ENCODE data around the gene SOX18. TPM values are rescaled to one million over a fixed set of nuclear protein-coding genes. Genes with fewer than 3 reads are reported as not detected.

The SOX18 gene
- total and polyA plus RNA-seq, 2 of the 13 experiments (the other 11 are each of a cell fraction or from before 2014, with no cell fraction given): 1.6 to 1.9 TPM

GRCh38 chr20:64065062-64065973 is 15.9 kb upstream of the SOX18 start (continued):
- TF ChIP-seq ATF4 (CRISPR knock-in tag; IDR thresholded peaks at IDR 0.05): no peak
- TF ChIP-seq CHCHD3 (CRISPR knock-in tag; IDR thresholded peaks at IDR 0.05): no peak; the same call in 1 of the 2 replicates
- TF ChIP-seq DBP (CRISPR knock-in tag; IDR thresholded peaks at IDR 0.05; ENCODE audit: not compliant biosample characterization): no peak
- no peak for TF ChIP-seq TBX3 (IDR thresholded peaks at IDR 0.05; ENCODE audit: borderline replicate concordance)
- TF ChIP-seq ZNF335 (CRISPR knock-in tag; IDR thresholded peaks at IDR 0.05): 0 out of 2 replicates have a peak, but pooled peaks have one; percentile 55
- 0 out of 2 replicates have a peak, but pooled peaks have one; percentile 18 for TF ChIP-seq DR1 (CRISPR knock-in tag; IDR thresholded peaks at IDR 0.05)
- no peak for TF ChIP-seq ZNF713 (CRISPR knock-in tag; IDR thresholded peaks at IDR 0.05)
- TF ChIP-seq MBNL3 (CRISPR knock-in tag; conservative IDR thresholded peaks at IDR 0.05): no peak
- peak; percentile 60; the same call in 1 of the 2 replicates for TF ChIP-seq SNAPC2 (CRISPR knock-in tag; IDR thresholded peaks at IDR 0.05)
- TF ChIP-seq MNT (IDR thresholded peaks at IDR 0.05): peak; percentile 61
- TF ChIP-seq ZNF292 (CRISPR knock-in tag; IDR thresholded peaks at IDR 0.05; ENCODE audit: borderline replicate concordance, low read depth): no peak
- TF ChIP-seq ZNF281 (CRISPR knock-in tag; IDR thresholded peaks at IDR 0.05; ENCODE audit: borderline replicate concordance): no peak
- TF ChIP-seq ZNF512B (CRISPR knock-in tag; IDR thresholded peaks at IDR 0.05; ENCODE audit: borderline replicate concordance): no peak
- TF ChIP-seq ZFP36 (IDR thresholded peaks at IDR 0.05; ENCODE audit: borderline replicate concordance, low read depth, low read length, partially characterized antibody): no peak
- no peak for TF ChIP-seq GATAD1 (CRISPR knock-in tag; IDR thresholded peaks at IDR 0.05)
- TF ChIP-seq ZMAT3 (CRISPR knock-in tag; conservative IDR thresholded peaks at IDR 0.05): peak; percentile 15; the same call in 1 of the 2 replicates
- peak; percentile 33; the same call in 1 of the 2 replicates for TF ChIP-seq PHF8 (CRISPR knock-in tag; IDR thresholded peaks at IDR 0.05)
- no peak for TF ChIP-seq U2AF1 (optimal IDR thresholded peaks at IDR 0.05; ENCODE audit: low read depth, low read length)

Data from HepG2 (cell line).